K562 (cell line): ENCODE measurements around the gene POLR1A.

ENCODE experiments used
- MYNN ChIP-seq, 2 experiments: sonication (generic); formaldehyde crosslinking in 1 of 2; IDR thresholded peaks; 2 replicates each; pipeline versions ENCODE4 v1.5.0 to v1.6.1; 2016 to 2020; ENCODE audit warnings: antibody characterized with exemption in 1 of 2, missing genetic modification reagents in 1 of 2
- RBM15 ChIP-seq: fragments of 200-400 bp; formaldehyde crosslinking; IDR thresholded peaks from 2 replicates; pipeline ENCODE4 v1.6.1; 2018; ENCODE audit warnings: mild to moderate bottlenecking, low read length, moderate library complexity; ENCODE audit not compliant: insufficient read depth
- SMARCE1 ChIP-seq: fragments of 450-650 bp; IDR thresholded peaks from 2 replicates; pipeline ENCODE4 v1.7.1; 2016; ENCODE audit warnings: mild to moderate bottlenecking
- ZC3H4 ChIP-seq: sonication (generic); formaldehyde crosslinking; IDR thresholded peaks from 2 replicates; pipeline ENCODE4 v1.9.0; 2021; ENCODE audit warnings: missing genetic modification reagents, borderline replicate concordance
- TF ChIP-seq, protein P1 (sequence below), 3 experiments: IDR thresholded peaks in 2 of 3; conservative IDR thresholded peaks in 1 of 3; 2 replicates each; pipeline ENCODE4 v1.5.1; 2011 to 2012; ENCODE audit warnings: low read length in 3 of 3, mild to moderate bottlenecking in 3 of 3, control low read depth in 2 of 3, improper control_type of control experiment in 1 of 3, inconsistent platforms in 1 of 3, low read depth in 1 of 3, mixed read lengths in 1 of 3, moderate library complexity in 1 of 3; ENCODE audit not compliant: insufficient read depth in 2 of 3

DNA sequence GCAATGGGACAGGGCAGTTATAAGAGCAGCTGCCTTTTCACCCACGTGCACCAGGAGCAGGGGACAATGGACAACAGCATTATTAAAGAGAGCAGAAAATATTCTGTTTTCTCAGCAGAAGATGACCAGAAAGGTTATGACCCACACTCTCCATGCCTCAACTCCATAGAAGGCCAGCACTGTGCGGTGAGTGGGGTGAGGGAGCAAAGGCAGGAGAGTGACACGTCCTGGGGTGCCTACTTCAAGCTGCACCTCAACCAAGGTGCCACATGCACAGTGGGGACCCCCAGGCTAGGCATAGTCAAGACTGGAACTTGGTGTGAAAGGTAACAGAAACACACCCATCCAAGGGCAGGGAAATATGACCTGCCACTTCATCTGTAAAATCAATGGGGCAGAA lies 50.4 kb downstream of the POLR1A start:
- TF ChIP-seq RBM15 (no peak), MYNN (IDR thresholded peaks at IDR 0.05) (no peak), MYNN (CRISPR knock-in tag; IDR thresholded peaks at IDR 0.05) (no peak), SMARCE1 (no peak), ZC3H4 (no peak)
- TF ChIP-seq, protein P1, sequence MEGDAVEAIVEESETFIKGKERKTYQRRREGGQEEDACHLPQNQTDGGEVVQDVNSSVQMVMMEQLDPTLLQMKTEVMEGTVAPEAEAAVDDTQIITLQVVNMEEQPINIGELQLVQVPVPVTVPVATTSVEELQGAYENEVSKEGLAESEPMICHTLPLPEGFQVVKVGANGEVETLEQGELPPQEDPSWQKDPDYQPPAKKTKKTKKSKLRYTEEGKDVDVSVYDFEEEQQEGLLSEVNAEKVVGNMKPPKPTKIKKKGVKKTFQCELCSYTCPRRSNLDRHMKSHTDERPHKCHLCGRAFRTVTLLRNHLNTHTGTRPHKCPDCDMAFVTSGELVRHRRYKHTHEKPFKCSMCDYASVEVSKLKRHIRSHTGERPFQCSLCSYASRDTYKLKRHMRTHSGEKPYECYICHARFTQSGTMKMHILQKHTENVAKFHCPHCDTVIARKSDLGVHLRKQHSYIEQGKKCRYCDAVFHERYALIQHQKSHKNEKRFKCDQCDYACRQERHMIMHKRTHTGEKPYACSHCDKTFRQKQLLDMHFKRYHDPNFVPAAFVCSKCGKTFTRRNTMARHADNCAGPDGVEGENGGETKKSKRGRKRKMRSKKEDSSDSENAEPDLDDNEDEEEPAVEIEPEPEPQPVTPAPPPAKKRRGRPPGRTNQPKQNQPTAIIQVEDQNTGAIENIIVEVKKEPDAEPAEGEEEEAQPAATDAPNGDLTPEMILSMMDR (IDR thresholded peaks at IDR 0.05 in 2 of 3, conservative IDR thresholded peaks at IDR 0.05 in 1 of 3; ENCODE audit: insufficient read depth in 2 of 3, low read depth in 1 of 3, low read length in 3 of 3), result no peak
